Measurements from ENCODE around the gene KRTAP1-5. TPM values are rescaled to one million over a fixed set of nuclear protein-coding genes. Genes with fewer than 3 reads are reported as not detected.

The KRTAP1-5 gene
- total RNA-seq, 1 experiment from 2014 or later: not detected

DNA sequence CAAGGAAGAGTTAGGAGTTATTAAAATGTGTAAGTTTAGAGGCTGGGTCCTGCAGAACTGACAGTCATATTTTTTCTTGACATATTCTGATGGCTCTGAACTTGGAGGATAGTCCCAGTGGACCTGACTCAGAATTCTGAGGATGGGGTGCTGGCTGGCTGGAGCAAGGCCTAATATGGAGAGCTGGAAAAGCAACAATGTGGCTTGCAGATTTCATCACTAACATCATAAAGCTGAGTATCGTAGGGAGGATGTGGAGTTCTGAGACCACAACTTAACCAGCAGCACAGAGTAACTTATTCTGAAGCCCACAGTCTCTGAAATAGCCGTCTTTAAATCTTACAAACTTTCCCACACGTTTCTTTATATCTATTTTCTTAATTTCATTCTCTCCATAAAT lies 2.3 kb downstream of the KRTAP1-5 start:
- intact Hi-C loops (cut with micrococcal nuclease; ENCODE audit: unreplicated experiment): no loop called here
- DNase-seq: no peak

DNA sequence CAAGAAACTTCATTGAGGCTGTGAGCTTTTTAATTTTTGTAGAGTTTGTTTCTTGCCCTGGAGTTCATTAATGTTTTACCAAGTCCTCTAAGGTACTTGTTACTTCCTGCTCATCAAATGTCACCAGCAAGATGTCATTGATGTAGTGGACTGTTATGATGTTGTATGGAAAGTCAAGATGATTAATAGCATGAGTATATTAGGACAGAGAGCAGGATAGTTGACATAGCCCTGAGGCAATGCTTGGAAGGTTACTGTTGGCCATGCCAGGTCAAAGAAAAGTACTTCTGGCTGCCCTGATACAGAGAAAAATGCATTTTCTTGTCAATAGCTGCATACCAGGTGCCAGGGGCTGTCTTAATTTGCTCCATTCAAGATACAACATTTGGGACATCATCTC lies 6.7 kb downstream of the KRTAP1-5 start:
- H3F3A ChIP-seq (ENCODE audit: insufficient read depth, low read depth): peaks cover 19% of the 10 kb centered on the region
- intact Hi-C loops (cut with micrococcal nuclease; ENCODE audit: unreplicated experiment): loop anchor here (2.0 kb wide), 1 partner anchor 62 kb away; no protein-coding TSS in a partner anchor
- no peaks in the 10 kb centered on the region for H3K27me3 ChIP-seq (ENCODE audit: insufficient read depth, low read depth)
- peak; percentile 34 to 90 for DNase-seq
- no peaks in the 10 kb centered on the region for H3K79me2 ChIP-seq (ENCODE audit: low read depth)
- no peaks in the 10 kb centered on the region for H4K20me1 ChIP-seq (ENCODE audit: insufficient read depth)
- no TSS peak for BruUV-seq (replicated peaks)
- H3K4me1 ChIP-seq (replicated peaks; ENCODE audit: insufficient read depth): peaks cover 30% of the 10 kb centered on the region
- no peaks in the 10 kb centered on the region for H3K9me2 ChIP-seq (ENCODE audit: insufficient read depth)
- H3K36me3 ChIP-seq (ENCODE audit: low read depth): no peaks in the 10 kb centered on the region
- ChIA-PET CTCF (interaction anchor here (0.7 kb wide), 1 partner anchor 32 kb away, joined by 3 read pairs; no protein-coding TSS in a partner anchor), POLR2A (ENCODE audit: unreplicated experiment) (interaction anchor here (0.5 to 0.7 kb wide), 2 partner anchors 16 to 484 kb away, joined by 3 read pairs; no protein-coding TSS in a partner anchor)
- H3K4me2 ChIP-seq: peak overlapping the region; percentile 5
- H3K4me3 ChIP-seq: no peak overlapping the region
- TF ChIP-seq EZH2 (IDR thresholded peaks at IDR 0.05; ENCODE audit: low read depth): no peak
- TF ChIP-seq, protein P1, sequence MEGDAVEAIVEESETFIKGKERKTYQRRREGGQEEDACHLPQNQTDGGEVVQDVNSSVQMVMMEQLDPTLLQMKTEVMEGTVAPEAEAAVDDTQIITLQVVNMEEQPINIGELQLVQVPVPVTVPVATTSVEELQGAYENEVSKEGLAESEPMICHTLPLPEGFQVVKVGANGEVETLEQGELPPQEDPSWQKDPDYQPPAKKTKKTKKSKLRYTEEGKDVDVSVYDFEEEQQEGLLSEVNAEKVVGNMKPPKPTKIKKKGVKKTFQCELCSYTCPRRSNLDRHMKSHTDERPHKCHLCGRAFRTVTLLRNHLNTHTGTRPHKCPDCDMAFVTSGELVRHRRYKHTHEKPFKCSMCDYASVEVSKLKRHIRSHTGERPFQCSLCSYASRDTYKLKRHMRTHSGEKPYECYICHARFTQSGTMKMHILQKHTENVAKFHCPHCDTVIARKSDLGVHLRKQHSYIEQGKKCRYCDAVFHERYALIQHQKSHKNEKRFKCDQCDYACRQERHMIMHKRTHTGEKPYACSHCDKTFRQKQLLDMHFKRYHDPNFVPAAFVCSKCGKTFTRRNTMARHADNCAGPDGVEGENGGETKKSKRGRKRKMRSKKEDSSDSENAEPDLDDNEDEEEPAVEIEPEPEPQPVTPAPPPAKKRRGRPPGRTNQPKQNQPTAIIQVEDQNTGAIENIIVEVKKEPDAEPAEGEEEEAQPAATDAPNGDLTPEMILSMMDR (conservative IDR thresholded peaks at IDR 0.05): no peak
- peak overlapping the region; percentile 46; the same call in 1 of the 2 replicates for H3K27ac ChIP-seq
- H2AFZ ChIP-seq: no peak overlapping the region
- H3K9me3 ChIP-seq (ENCODE audit: insufficient read depth, low read depth): peaks cover 13% of the 10 kb centered on the region; the same call in 1 of the 2 replicates

More for the DNA sequence above, 2.3 kb downstream of the KRTAP1-5 start:
- Histone ChIP-seq H3K27ac (no peak overlapping the region), H4K20me1 (ENCODE audit: insufficient read depth) (no peaks in the 10 kb centered on the region), H3F3A (ENCODE audit: insufficient read depth, low read depth) (peaks cover 28% of the 10 kb centered on the region), H3K9me2 (ENCODE audit: insufficient read depth) (no peaks in the 10 kb centered on the region), H3K9me3 (ENCODE audit: insufficient read depth, low read depth) (peaks cover 13% of the 10 kb centered on the region; the same call in 1 of the 2 replicates), H3K4me2 (no peak overlapping the region), H3K4me1 (replicated peaks; ENCODE audit: insufficient read depth) (peaks cover 30% of the 10 kb centered on the region), H3K36me3 (ENCODE audit: low read depth) (no peaks in the 10 kb centered on the region), H2AFZ (no peak overlapping the region), H3K79me2 (ENCODE audit: low read depth) (no peaks in the 10 kb centered on the region), H3K4me3 (no peak overlapping the region), H3K27me3 (ENCODE audit: insufficient read depth, low read depth) (no peaks in the 10 kb centered on the region)
- ChIA-PET CTCF (no interaction called here), POLR2A (ENCODE audit: unreplicated experiment) (no interaction called here)
- BruUV-seq (replicated peaks): no TSS peak
- TF ChIP-seq EZH2 (IDR thresholded peaks at IDR 0.05; ENCODE audit: low read depth): no peak
- TF ChIP-seq, protein P1 (conservative IDR thresholded peaks at IDR 0.05): no peak

DNA sequence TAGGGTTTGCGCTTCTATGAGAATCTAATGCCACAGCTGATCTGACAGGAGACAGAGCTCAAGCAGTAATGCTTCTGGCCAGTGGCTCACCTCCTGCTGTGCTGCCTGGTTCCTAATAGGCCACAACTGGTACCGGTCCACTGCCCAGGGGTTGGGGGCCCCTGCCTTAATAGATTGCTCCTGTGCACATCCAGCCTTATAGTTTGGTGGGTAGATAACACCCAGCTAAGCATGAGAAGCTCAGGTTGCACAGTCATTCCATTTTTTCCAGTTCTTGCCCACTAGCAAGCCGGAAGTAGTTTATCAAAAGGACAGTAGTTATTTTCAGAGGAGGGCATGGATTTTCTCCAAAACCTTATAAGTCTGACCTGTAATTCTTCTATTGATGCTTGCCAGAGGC lies 7.6 kb downstream of the KRTAP1-5 start:
- Histone ChIP-seq H3K27ac (no peak overlapping the region), H3K4me3 (no peak overlapping the region), H3K27me3 (ENCODE audit: insufficient read depth, low read depth) (no peaks in the 10 kb centered on the region), H3K9me3 (ENCODE audit: insufficient read depth, low read depth) (peaks cover 13% of the 10 kb centered on the region; the same call in 1 of the 2 replicates), H3K4me2 (no peak overlapping the region), H3K79me2 (ENCODE audit: low read depth) (no peaks in the 10 kb centered on the region), H3K36me3 (ENCODE audit: low read depth) (no peaks in the 10 kb centered on the region), H3K4me1 (replicated peaks; ENCODE audit: insufficient read depth) (peaks cover 39% of the 10 kb centered on the region), H3K9me2 (ENCODE audit: insufficient read depth) (no peaks in the 10 kb centered on the region), H4K20me1 (ENCODE audit: insufficient read depth) (no peaks in the 10 kb centered on the region), H2AFZ (no peak overlapping the region), H3F3A (ENCODE audit: insufficient read depth, low read depth) (peaks cover 19% of the 10 kb centered on the region)
- POLR2A ChIA-PET (ENCODE audit: unreplicated experiment): no interaction called here
- CTCF ChIA-PET: no interaction called here
- TF ChIP-seq, protein P1 (conservative IDR thresholded peaks at IDR 0.05): no peak
- no peak for TF ChIP-seq EZH2 (IDR thresholded peaks at IDR 0.05; ENCODE audit: low read depth)
- intact Hi-C loops (cut with micrococcal nuclease; ENCODE audit: unreplicated experiment): no loop called here
- BruUV-seq (replicated peaks): no TSS peak
- no peak for DNase-seq

Data from PC-9 (cell line).